SH-SY5Y (cell line): ENCODE results near the gene SLC25A41.

Experiments used
- GATA2 ChIP-seq: IDR thresholded peaks from 2 replicates; pipeline ENCODE4 v1.6.1; 2011; ENCODE audit warnings: mild to moderate bottlenecking, low read depth, low read length
- GATA3 ChIP-seq: IDR thresholded peaks from 2 replicates; pipeline ENCODE4 v1.6.1; 2011; ENCODE audit warnings: low read depth, mild to moderate bottlenecking, low read length, moderate library complexity

DNA sequence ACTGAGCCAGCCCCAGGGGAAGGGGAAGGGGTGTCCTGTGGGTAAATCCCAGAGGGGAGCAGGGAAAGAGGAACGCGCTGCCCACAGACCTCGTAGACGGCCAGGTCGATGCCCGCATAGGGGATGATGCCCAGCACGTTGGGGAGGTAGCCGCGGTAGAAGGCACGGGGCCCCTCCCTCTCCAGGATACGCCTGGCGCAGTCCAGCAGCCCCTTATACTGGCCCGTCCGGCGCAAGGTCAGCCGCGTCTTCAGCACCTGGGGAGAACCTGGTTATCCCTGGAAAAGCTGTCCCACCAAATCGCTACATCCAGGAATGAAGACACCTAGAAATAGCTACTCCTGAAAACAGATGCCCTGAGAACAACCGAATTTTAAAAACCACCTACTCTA, 18.7 kb upstream of the SLC25A41 start:
- no peak for TF ChIP-seq GATA2
- TF ChIP-seq GATA3, result no peak
